ENCODE measurements around the gene FGR.
"Not testable (repeated sequence)": the region's sequence is repeated elsewhere in the genome, so short reads cannot be mapped to it uniquely, and the experiment has no call there.

Gene FGR

GRCh38 chr1:27634985-27635367 is at the start of gene FGR:
Gene FGR (minus strand): TSS chr1:27635185. CDS start chr1:27623916, 11,269 bp downstream.
- no peak for DNase-seq

GRCh38 chr1:27684176-27684575 is 49.2 kb upstream of the FGR start:
- peak; percentile 57 for DNase-seq

GRCh38 chr1:27682351-27682944 is 47.5 kb upstream of the FGR start:
- peak; percentile 22 for DNase-seq

GRCh38 chr1:27681580-27681979 is 46.6 kb upstream of the FGR start:
- DNase-seq, result not testable (repeated sequence)

GRCh38 chr1:27680225-27680791 is 45.3 kb upstream of the FGR start:
- not testable (repeated sequence) for DNase-seq

- DNase-seq, result no peak
Measured at GRCh38 chr1:27678747-27679146, 43.8 kb upstream of the FGR start.

- DNase-seq, result no peak
Measured at GRCh38 chr1:27676410-27676809, 41.4 kb upstream of the FGR start.

- DNase-seq, result no peak
Measured at GRCh38 chr1:27672750-27673112, 37.7 kb upstream of the FGR start.

- DNase-seq, result peak; percentile 94
Measured at GRCh38 chr1:27671964-27672749, 37.2 kb upstream of the FGR start, which contains the start of gene IFI6. Gene IFI6 (minus strand): TSS chr1:27672192. CDS start chr1:27669314, 2,878 bp downstream.

GRCh38 chr1:27669876-27670275 is 34.9 kb upstream of the FGR start:
- no peak for DNase-seq

GRCh38 chr1:27668808-27669723 is 34.1 kb upstream of the FGR start:
- DNase-seq, result peak; percentile 87

GRCh38 chr1:27668121-27668807 is 33.3 kb upstream of the FGR start:
- no peak for DNase-seq

GRCh38 chr1:27666791-27667254 is 31.8 kb upstream of the FGR start:
- no peak for DNase-seq

- no peak for DNase-seq
Measured at GRCh38 chr1:27666294-27666693, 31.3 kb upstream of the FGR start.

- no peak for DNase-seq
Measured at GRCh38 chr1:27665016-27665651, 30.1 kb upstream of the FGR start.

GRCh38 chr1:27664291-27664690 is 29.3 kb upstream of the FGR start:
- no peak for DNase-seq

GRCh38 chr1:27662707-27663393 is 27.9 kb upstream of the FGR start:
- DNase-seq, result peak; percentile 93

GRCh38 chr1:27662261-27662660 is 27.3 kb upstream of the FGR start:
- DNase-seq, result no peak

GRCh38 chr1:27661412-27662075 is 26.6 kb upstream of the FGR start:
- no peak for DNase-seq

- no peak for DNase-seq
Measured at GRCh38 chr1:27660300-27660835, 25.4 kb upstream of the FGR start.
